ENCODE measurements around the gene DZIP1L. TPM values are rescaled to one million over a fixed set of nuclear protein-coding genes. Genes with fewer than 3 reads are reported as not detected.

Gene DZIP1L
- total RNA-seq, 4 donors from 2014 or later, result 12.7 to 23.0 (median 17.2) TPM

DNA sequence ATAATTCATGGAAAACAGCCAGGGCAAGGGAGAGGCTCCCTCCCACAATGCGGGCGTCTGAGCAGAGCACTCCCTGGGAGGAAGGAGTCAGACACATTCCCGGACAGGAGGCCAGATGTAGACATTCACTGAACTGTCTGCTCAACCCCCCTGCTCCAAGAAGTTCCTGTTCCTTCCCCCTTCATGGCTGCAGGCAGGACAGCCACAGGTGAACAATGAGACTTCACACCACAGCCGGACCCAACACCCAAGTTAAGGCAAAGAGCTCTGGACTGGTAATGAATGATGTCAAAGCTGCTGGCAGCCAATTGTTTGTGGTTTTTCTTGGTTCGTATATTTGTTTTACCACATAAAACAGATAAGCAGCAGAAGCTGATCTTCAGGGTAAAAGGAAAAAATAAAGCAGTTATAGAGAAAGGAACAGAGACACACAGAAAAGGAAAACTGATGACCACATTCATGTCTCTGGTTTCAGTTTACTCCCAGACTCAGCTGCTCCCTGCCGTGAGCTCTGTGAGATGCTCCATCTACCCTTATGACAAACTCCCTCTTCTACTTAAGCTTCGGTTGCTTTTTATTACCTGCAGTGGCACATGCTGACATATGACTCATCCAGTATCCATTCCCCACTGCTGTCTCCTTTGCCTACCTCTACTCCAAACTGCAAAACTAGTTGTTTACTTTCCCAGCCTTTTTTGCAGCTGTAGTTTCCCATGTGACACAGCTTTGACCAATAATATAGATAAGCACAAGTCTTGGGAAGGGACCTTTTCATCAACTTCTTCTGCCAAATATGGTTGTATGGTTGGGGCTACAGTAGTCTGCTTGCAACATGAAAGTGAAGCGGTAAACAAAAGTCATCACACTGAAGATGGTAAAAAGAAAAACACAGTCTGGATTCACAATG, 33.1 kb downstream of the DZIP1L start:
- H3K4me1 ChIP-seq, result no peaks in the 10 kb centered on the region
- no peaks in the 10 kb centered on the region for H3K9me3 ChIP-seq
- no peak for DNase-seq
- no peak overlapping the region for H3K27ac ChIP-seq
- peaks cover 0 to 7% of the 10 kb centered on the region in 2 donors for H3K36me3 ChIP-seq
- TF ChIP-seq POLR2A (IDR thresholded peaks at IDR 0.05), result no peak
- TF ChIP-seq, protein P1, sequence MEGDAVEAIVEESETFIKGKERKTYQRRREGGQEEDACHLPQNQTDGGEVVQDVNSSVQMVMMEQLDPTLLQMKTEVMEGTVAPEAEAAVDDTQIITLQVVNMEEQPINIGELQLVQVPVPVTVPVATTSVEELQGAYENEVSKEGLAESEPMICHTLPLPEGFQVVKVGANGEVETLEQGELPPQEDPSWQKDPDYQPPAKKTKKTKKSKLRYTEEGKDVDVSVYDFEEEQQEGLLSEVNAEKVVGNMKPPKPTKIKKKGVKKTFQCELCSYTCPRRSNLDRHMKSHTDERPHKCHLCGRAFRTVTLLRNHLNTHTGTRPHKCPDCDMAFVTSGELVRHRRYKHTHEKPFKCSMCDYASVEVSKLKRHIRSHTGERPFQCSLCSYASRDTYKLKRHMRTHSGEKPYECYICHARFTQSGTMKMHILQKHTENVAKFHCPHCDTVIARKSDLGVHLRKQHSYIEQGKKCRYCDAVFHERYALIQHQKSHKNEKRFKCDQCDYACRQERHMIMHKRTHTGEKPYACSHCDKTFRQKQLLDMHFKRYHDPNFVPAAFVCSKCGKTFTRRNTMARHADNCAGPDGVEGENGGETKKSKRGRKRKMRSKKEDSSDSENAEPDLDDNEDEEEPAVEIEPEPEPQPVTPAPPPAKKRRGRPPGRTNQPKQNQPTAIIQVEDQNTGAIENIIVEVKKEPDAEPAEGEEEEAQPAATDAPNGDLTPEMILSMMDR (IDR thresholded peaks at IDR 0.05), result no peak
- 78 to 89% methylated on average over 5 to 8 of the region's 8 CpGs for WGBS, 2 donors
- H3K4me3 ChIP-seq (replicated peaks in 1 of 3), result no peak overlapping the region
- intact Hi-C loops (cut with DNase I), result no loop called here
- no peaks in the 10 kb centered on the region for H3K27me3 ChIP-seq

DNA sequence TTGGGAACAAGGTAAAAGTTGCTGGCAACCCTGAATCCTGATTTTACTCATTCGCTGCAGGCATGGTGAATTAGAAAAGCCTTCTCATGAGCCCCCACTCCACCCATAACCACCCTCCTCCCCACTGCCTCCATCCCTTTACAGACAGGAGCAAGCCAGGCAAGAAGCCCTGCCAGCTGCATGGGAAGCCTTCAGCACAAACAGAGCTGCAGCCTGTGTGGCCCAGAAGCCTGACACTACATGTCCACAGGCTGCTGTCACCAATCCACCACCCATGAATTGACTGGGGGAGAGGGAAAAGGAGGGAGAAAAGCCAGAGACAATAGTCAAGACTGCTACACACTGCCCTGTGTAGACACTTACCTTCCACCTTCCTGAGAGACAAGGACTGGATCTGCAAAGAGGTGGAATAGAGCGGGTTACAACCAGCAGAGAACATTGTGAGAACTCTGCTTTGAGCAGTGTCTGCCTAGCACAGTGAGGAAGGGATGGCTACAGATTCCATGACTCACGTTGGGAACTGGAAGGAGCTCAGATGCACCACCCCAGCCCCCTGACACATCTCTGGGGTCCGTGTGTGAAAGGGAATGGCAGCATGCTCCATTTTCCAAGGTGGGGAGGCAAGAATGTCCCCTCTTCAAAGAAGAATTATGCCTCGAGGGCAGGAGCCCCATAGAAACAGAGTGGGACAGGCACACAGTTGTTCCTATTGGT, 33.9 kb downstream of the DZIP1L start:
- no peak for DNase-seq
- Histone ChIP-seq H3K4me1 (no peaks in the 10 kb centered on the region), H3K4me3 (replicated peaks in 1 of 3) (no peak overlapping the region), H3K27me3 (no peaks in the 10 kb centered on the region), H3K36me3 (peaks cover 0 to 7% of the 10 kb centered on the region in 2 donors), H3K27ac (no peak overlapping the region), H3K9me3 (no peaks in the 10 kb centered on the region)
- TF ChIP-seq, protein P1 (IDR thresholded peaks at IDR 0.05), result no peak
- no peak for TF ChIP-seq POLR2A (IDR thresholded peaks at IDR 0.05)
- intact Hi-C loops (cut with DNase I), result no loop called here
- WGBS, 2 donors, result 76 to 90% methylated on average over 5 of the region's 5 CpGs

DNA sequence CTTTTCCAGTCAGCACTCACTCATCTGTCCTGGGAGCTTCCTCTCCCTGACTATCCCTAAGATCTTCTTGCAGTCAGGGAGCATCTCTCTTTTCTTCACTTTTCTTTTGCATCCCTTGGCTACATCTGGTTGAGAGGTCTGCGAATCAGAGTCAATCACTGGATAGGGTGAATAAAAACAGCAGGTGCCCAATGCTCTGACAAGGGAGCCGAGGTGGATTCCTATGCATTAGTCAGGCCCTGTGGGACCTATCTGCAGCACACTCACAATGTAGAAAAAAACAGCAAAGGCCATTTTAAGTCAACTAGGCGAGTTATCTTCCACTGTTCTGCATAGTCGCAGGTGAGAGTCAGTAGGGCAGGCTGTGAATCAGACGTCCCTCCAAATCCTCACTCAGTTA, 35.5 kb downstream of the DZIP1L start:
- Histone ChIP-seq H3K27ac (no peak overlapping the region), H3K36me3 (peaks cover 0 to 7% of the 10 kb centered on the region in 2 donors), H3K4me1 (no peaks in the 10 kb centered on the region), H3K9me3 (no peaks in the 10 kb centered on the region), H3K27me3 (no peaks in the 10 kb centered on the region), H3K4me3 (replicated peaks in 1 of 3) (no peak overlapping the region)
- no peak for TF ChIP-seq POLR2A (IDR thresholded peaks at IDR 0.05)
- TF ChIP-seq, protein P1 (IDR thresholded peaks at IDR 0.05), result no peak
- DNase-seq, result no peak
- 93 to 95% methylated on average over 5 of the region's 5 CpGs for WGBS, 2 donors
- intact Hi-C loops (cut with DNase I), result no loop called here

DNA sequence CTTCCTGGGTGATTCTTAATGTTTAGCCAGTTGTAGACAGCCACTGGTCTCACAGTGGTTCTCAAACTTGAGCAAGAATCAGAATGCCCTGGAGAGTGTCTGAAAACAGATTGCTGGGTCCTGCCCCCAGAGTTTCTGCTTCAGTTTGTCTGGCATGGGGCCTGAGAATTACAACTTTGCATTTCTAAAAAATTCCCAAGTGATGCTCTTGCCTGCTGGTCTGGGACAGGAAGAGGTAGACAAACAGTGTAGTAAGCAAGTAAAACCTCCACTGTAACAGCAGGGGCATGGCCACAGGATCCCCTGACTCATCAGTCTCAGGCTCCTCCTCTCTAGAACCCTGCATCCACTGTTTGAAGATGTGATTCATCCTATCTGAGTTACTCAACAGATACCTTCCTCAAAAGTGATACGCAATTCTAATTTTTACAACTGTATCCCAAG, 36.5 kb downstream of the DZIP1L start:
- 0 to 100% methylated on average over 1 of the region's 1 CpG for WGBS, 2 donors
- Histone ChIP-seq H3K27ac (no peak overlapping the region), H3K36me3 (peaks cover 0 to 5% of the 10 kb centered on the region in 2 donors), H3K9me3 (no peaks in the 10 kb centered on the region), H3K4me1 (no peaks in the 10 kb centered on the region), H3K27me3 (no peaks in the 10 kb centered on the region), H3K4me3 (replicated peaks in 1 of 3) (no peak overlapping the region)
- intact Hi-C loops (cut with DNase I), result no loop called here
- DNase-seq, result no peak
- no peak for TF ChIP-seq POLR2A (IDR thresholded peaks at IDR 0.05)
- TF ChIP-seq, protein P1 (IDR thresholded peaks at IDR 0.05), result no peak

DNA sequence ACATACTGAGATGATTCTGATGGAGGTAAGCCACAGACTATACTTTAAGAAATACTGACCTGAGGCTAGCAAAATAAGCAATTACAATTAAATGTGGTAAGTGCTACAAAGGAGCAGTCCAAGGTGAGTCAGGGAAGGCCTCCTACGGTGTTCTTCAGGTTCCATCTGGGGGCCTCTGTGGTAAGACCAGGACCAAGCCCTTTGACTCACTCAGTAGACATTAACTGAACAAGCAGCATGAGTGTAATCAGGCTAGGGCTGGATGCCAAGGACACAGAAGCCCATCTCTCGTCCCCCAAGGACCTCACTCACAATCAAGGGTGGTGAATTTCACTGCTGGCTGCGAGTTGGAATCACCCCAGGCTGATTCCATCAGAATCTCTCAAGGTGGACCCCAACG, 37.3 kb downstream of the DZIP1L start:
- H3K9me3 ChIP-seq, result no peaks in the 10 kb centered on the region
- TF ChIP-seq, protein P1 (IDR thresholded peaks at IDR 0.05), result no peak
- no peak for TF ChIP-seq POLR2A (IDR thresholded peaks at IDR 0.05)
- H3K27ac ChIP-seq, result no peak overlapping the region
- no peaks in the 10 kb centered on the region for H3K36me3 ChIP-seq
- peaks cover 3 to 5% of the 10 kb centered on the region in 2 donors for H3K4me1 ChIP-seq
- no peak overlapping the region for H3K4me3 ChIP-seq (replicated peaks in 1 of 3)
- DNase-seq, result no peak
- H3K27me3 ChIP-seq, result no peaks in the 10 kb centered on the region
- intact Hi-C loops (cut with DNase I), result no loop called here
- 88 to 97% methylated on average over 4 of the region's 4 CpGs for WGBS, 2 donors
